Stomach (tissue), 9 donors: ENCODE results near the gene RNF215. TPM values are rescaled to one million over a fixed set of nuclear protein-coding genes. Genes with fewer than 3 reads are reported as not detected.

Source experiments
- DNase-seq, 2 donors: peaks; one replicate each; pipeline versions ENCODE4 v3.0.0 to v3.0.0-alpha.2; 2013 to 2019
- H3K27ac ChIP-seq, 5 donors: fragments of 200-600 bp in 4 of 5; sonication (generic) in 4 of 5; one replicate each; pipeline ENCODE4 v1.5.1; 2013 to 2019; ENCODE audit warnings: mild to moderate bottlenecking in 1 of 5, moderate library complexity in 1 of 5
- H3K27me3 ChIP-seq, 3 donors: fragments of 200-600 bp; sonication (generic); one replicate each; pipeline ENCODE4 v1.5.1; 2017 to 2019; ENCODE audit warnings: mixed run types in 1 of 3
- H3K36me3 ChIP-seq, 4 donors: fragments of 200-600 bp; sonication (generic); 1 replicate in 3 of 4; 2 replicates in 1 of 4; pipeline ENCODE4 v1.5.1; 2016 to 2019
- H3K4me1 ChIP-seq, 4 donors: fragments of 200-600 bp; sonication (generic); one replicate each; pipeline ENCODE4 v1.5.1; 2016 to 2019
- H3K4me3 ChIP-seq, 4 donors: fragments of 200-600 bp; sonication (generic) in 3 of 4; one replicate each; pipeline ENCODE4 v1.5.1; 2016 to 2019; ENCODE audit warnings: mild to moderate bottlenecking in 1 of 4
- H3K9me3 ChIP-seq, 4 donors: fragments of 200-600 bp; sonication (generic); one replicate each; pipeline ENCODE4 v1.5.1; 2016 to 2019
- CTCF ChIP-seq, 7 experiments: fragments of 450-650 bp in 4 of 7; fragments of 200-600 bp in 3 of 7; sonication (generic) in 3 of 7; IDR thresholded peaks; one replicate each; pipeline ENCODE4 v1.5.1; 2016 to 2019; ENCODE audit warnings: antibody characterized with exemption in 7 of 7, control low read depth in 2 of 7, mild to moderate bottlenecking in 1 of 7
- EP300 ChIP-seq: sonication (generic); formaldehyde crosslinking; IDR thresholded peaks from one replicate; pipeline ENCODE4 v1.6.1; 2017; ENCODE audit warnings: antibody characterized with exemption
- POLR2A ChIP-seq, 4 donors: fragments of 450-650 bp; IDR thresholded peaks; one replicate each; pipeline ENCODE4 v1.6.1; 2016; ENCODE audit warnings: antibody characterized with exemption in 4 of 4, control low read depth in 2 of 4, mild to moderate bottlenecking in 1 of 4, moderate library complexity in 1 of 4
- POLR2AphosphoS5 ChIP-seq, 3 donors: sonication (generic); formaldehyde crosslinking; IDR thresholded peaks; one replicate each; pipeline ENCODE4 v1.6.1; 2016; ENCODE audit warnings: antibody characterized with exemption in 3 of 3
- WGBS, 5 donors: extraction: QIAGEN DNeasy Blood & Tissue Kit in 3 of 5; methylation state at CpG; one replicate each; pipeline versions ENCODE4 v1.1.5 to v1.1.7; 2013 to 2018; 5-methylcytosine and 5-hydroxymethylcytosine counted together
- intact Hi-C: fragments of 100-400 bp; cut with DNase I; formaldehyde crosslinking; loops from one replicate; pipeline ENCODE4 v1.15.1; 2023; ENCODE audit warnings: low total_unique reads
- polyA plus RNA-seq, 3 donors: library from polyadenylated mRNA; stranded (reverse); fragments of 200-250 nt; gene quantifications; one replicate each; pipeline ENCODE4 v1.2.3, GENCODE V29; 2013
- total RNA-seq, 5 donors: library from RNA; depleted of rRNA; stranded (reverse); fragments of >200 nt; gene quantifications; one replicate each; pipeline versions ENCODE4 v1.1.0 to v1.2.3, GENCODE V29; 2014 to 2016
- donor health status: healthy with polysubstance abuse.
- donor health status: Bipolar disorder and iron deficiency.
- donor health status: healthy.

RNF215 gene
- total and polyA plus RNA-seq, 8 donors: 3.6 to 29.4 (median 7.3) TPM

GRCh38 chr22:30336752-30337460 is 50.3 kb downstream of the RNF215 start:
- intact Hi-C loops: no loop called here
- Histone ChIP-seq H3K27me3 (no peaks in the 10 kb centered on the region), H3K4me1 (peaks cover 0 to 27% (median 11%) of the 10 kb centered on the region in 4 donors), H3K4me3 (no peak overlapping the region), H3K36me3 (peaks cover 94 to 100% (median 100%) of the 10 kb centered on the region in 4 donors), H3K9me3 (no peaks in the 10 kb centered on the region), H3K27ac (no peak overlapping the region)
- no peak for TF ChIP-seq EP300
- no peak for TF ChIP-seq POLR2A (IDR thresholded peaks at IDR 0.05)
- no peak for TF ChIP-seq POLR2AphosphoS5 (IDR thresholded peaks at IDR 0.05)
- TF ChIP-seq CTCF (IDR thresholded peaks at IDR 0.05): no peak
- no peak for DNase-seq
- WGBS, 5 donors: 91 to 99% (median 96%) methylated on average over 4 of the region's 4 CpGs

GRCh38 chr22:30335236-30335635 is 52.0 kb downstream of the RNF215 start:
- no peak overlapping the region for H3K4me3 ChIP-seq
- 91 to 100% (median 96%) methylated on average over 1 of the region's 1 CpG for WGBS, 5 donors
- DNase-seq: no peak
- TF ChIP-seq CTCF (IDR thresholded peaks at IDR 0.05): no peak
- TF ChIP-seq POLR2AphosphoS5 (IDR thresholded peaks at IDR 0.05): no peak
- no peak for TF ChIP-seq EP300
- no peak for TF ChIP-seq POLR2A (IDR thresholded peaks at IDR 0.05)
- H3K36me3 ChIP-seq: peaks cover 85 to 100% (median 99%) of the 10 kb centered on the region in 4 donors
- no peaks in the 10 kb centered on the region for H3K9me3 ChIP-seq
- intact Hi-C loops: no loop called here
- H3K4me1 ChIP-seq: peaks cover 0 to 27% (median 11%) of the 10 kb centered on the region in 4 donors
- H3K27me3 ChIP-seq: no peaks in the 10 kb centered on the region
- peak overlapping the region in 2 of 5 donors; percentile 13 to 50 for H3K27ac ChIP-seq

- Histone ChIP-seq H3K27ac (peak overlapping the region in 2 of 5 donors; percentile 13 to 50), H3K9me3 (no peaks in the 10 kb centered on the region), H3K36me3 (peaks cover 79 to 96% (median 94%) of the 10 kb centered on the region in 4 donors), H3K4me1 (peaks cover 0 to 27% (median 11%) of the 10 kb centered on the region in 4 donors), H3K27me3 (no peaks in the 10 kb centered on the region), H3K4me3 (no peak overlapping the region)
- WGBS, 5 donors: 37 to 76% (median 55%) methylated on average over 4 of the region's 4 CpGs
- intact Hi-C loops: no loop called here
- peak; percentile 64 to 67 for DNase-seq
- TF ChIP-seq POLR2AphosphoS5 (IDR thresholded peaks at IDR 0.05) (no peak), CTCF (IDR thresholded peaks at IDR 0.05) (no peak), EP300 (no peak), POLR2A (IDR thresholded peaks at IDR 0.05) (no peak)
These were observed 52.6 kb downstream of the RNF215 start for GRCh38 chr22:30334646-30335045.

- Histone ChIP-seq H3K36me3 (peaks cover 69 to 91% (median 87%) of the 10 kb centered on the region in 4 donors), H3K27me3 (no peaks in the 10 kb centered on the region), H3K4me3 (no peak overlapping the region), H3K27ac (peak overlapping the region in 1 of 5 donors; percentile 67), H3K4me1 (peaks cover 0 to 29% (median 12%) of the 10 kb centered on the region in 4 donors), H3K9me3 (no peaks in the 10 kb centered on the region)
- intact Hi-C loops: no loop called here
- DNase-seq: no peak
- TF ChIP-seq POLR2AphosphoS5 (IDR thresholded peaks at IDR 0.05): no peak
- no peak for TF ChIP-seq CTCF (IDR thresholded peaks at IDR 0.05)
- no peak for TF ChIP-seq EP300
- TF ChIP-seq POLR2A (IDR thresholded peaks at IDR 0.05): no peak
- WGBS, 5 donors: 73 to 81% (median 76%) methylated on average over 3 of the region's 3 CpGs
These were observed 53.5 kb downstream of the RNF215 start for GRCh38 chr22:30333707-30334087.
